Endothelial cell of umbilical vein (primary cell): ENCODE measurements around the gene ERBB4. TPM values are rescaled to one million over a fixed set of nuclear protein-coding genes. Genes with fewer than 3 reads are reported as not detected.

ENCODE experiments used
- BruUV-seq: library from RNA; stranded (reverse); fragments of 400-500 nt; replicated peaks from 2 replicates; lab custom pipeline; 2021; lab: Mats Ljungman, UMichigan
- CTCF ChIA-PET: fragments of 300-600, 350-600 bp; sonication (Branson Sonifier 250); formaldehyde crosslinking; loops from one replicate; lab custom pipeline; 2021; ENCODE audit warnings: antibody characterized with exemption, inconsistent platforms; lab: Charles Lee
- POLR2A ChIA-PET: fragments of 300-600, 350-600 bp; sonication (Branson Sonifier 250); formaldehyde crosslinking; loops from one replicate; lab custom pipeline; 2021; ENCODE audit warnings: antibody characterized with exemption, inconsistent platforms; lab: Charles Lee
- DNase-seq: peaks from one replicate; pipeline ENCODE4 v3.0.0-alpha.2; 2011; ENCODE audit warnings: low read depth, low spot score
- FAIRE-seq: peaks from 2 replicates; lab custom pipeline; 2011; peaks lifted over from hg19 to GRCh38; lab: Jason Lieb, UNC
- H2AFZ ChIP-seq: 2 replicates; pipeline ENCODE4 v1.6.0; 2012; ENCODE audit warnings: low read depth, low read length, control low read depth, inconsistent platforms
- H3K27ac ChIP-seq: 2 replicates; pipeline ENCODE4 v1.5.1; 2011; ENCODE audit warnings: low read depth, mild to moderate bottlenecking, control low read depth, low read length, moderate library complexity; ENCODE audit not compliant: insufficient read depth
- H3K27me3 ChIP-seq, 2 experiments: 2 replicates each; pipeline versions ENCODE4 v1.6.0 to v1.6.1; 2011; ENCODE audit warnings: low read length in 2 of 2, mixed read lengths in 1 of 2; ENCODE audit not compliant: control insufficient read depth in 2 of 2, insufficient read depth in 2 of 2
- H3K36me3 ChIP-seq, 2 experiments: 2 replicates in 1 of 2; 3 replicates in 1 of 2; pipeline ENCODE4 v1.5.1; 2011; ENCODE audit warnings: low read length in 2 of 2, mild to moderate bottlenecking in 1 of 2, moderate library complexity in 1 of 2; ENCODE audit not compliant: control insufficient read depth in 2 of 2, insufficient read depth in 2 of 2; ENCODE audit errors: extremely low read depth in 1 of 2
- H3K4me1 ChIP-seq: 3 replicates; pipeline ENCODE4 v1.5.1; 2011; ENCODE audit warnings: mild to moderate bottlenecking, low read length; ENCODE audit not compliant: control insufficient read depth, insufficient read depth; ENCODE audit errors: extremely low read depth
- H3K4me2 ChIP-seq: 2 replicates; pipeline ENCODE4 v1.6.1; 2011; ENCODE audit warnings: low read length, control low read depth, mixed read lengths; ENCODE audit not compliant: insufficient read depth
- H3K4me3 ChIP-seq, 3 experiments: fragments of 200-600 bp in 1 of 3; sonication (generic), shearing (Covaris generic) in 1 of 3; replicated peaks in 1 of 3; 2 replicates each; pipeline ENCODE4 v1.5.1; 2011 to 2016; ENCODE audit warnings: control low read depth in 3 of 3, low read length in 3 of 3, mild to moderate bottlenecking in 2 of 3, inconsistent platforms in 1 of 3, low read depth in 1 of 3, moderate library complexity in 1 of 3; ENCODE audit not compliant: insufficient read depth in 1 of 3
- H3K79me2 ChIP-seq: 2 replicates; pipeline ENCODE4 v1.6.0; 2012; ENCODE audit warnings: low read length, inconsistent platforms; ENCODE audit not compliant: control insufficient read depth, insufficient read depth
- H3K9ac ChIP-seq: replicated peaks from 2 replicates; pipeline ENCODE3; 2011; ENCODE audit warnings: low read length, control low read depth; ENCODE audit not compliant: insufficient read depth; ENCODE audit errors: extremely low read depth
- H3K9me1 ChIP-seq: replicated peaks from 3 replicates; pipeline ENCODE4 v1.6.0; 2011; ENCODE audit warnings: mild to moderate bottlenecking, low read length; ENCODE audit not compliant: control insufficient read depth, insufficient read depth; ENCODE audit errors: extremely low read depth
- H3K9me3 ChIP-seq: replicated peaks from 2 replicates; pipeline ENCODE4 v1.5.1; 2012; ENCODE audit warnings: low read length, inconsistent platforms; ENCODE audit not compliant: control insufficient read depth, insufficient read depth
- H4K20me1 ChIP-seq: replicated peaks from 2 replicates; pipeline ENCODE3; 2011; ENCODE audit warnings: mild to moderate bottlenecking, low read length; ENCODE audit not compliant: control insufficient read depth, insufficient read depth; ENCODE audit errors: extremely low read depth
- EZH2 ChIP-seq: IDR thresholded peaks from 2 replicates; pipeline ENCODE4 v1.6.1; 2012; ENCODE audit warnings: borderline replicate concordance, low read depth, mild to moderate bottlenecking, moderate library complexity, low read length, inconsistent platforms; ENCODE audit not compliant: severe bottlenecking
- FOS ChIP-seq: IDR thresholded peaks from 2 replicates; pipeline ENCODE4 v1.6.1; 2011; ENCODE audit warnings: mild to moderate bottlenecking, low read length, moderate library complexity, borderline replicate concordance; ENCODE audit not compliant: insufficient read depth
- GATA2 ChIP-seq: IDR thresholded peaks from 2 replicates; pipeline ENCODE4 v1.7.0; 2011; ENCODE audit warnings: low read depth, mild to moderate bottlenecking, moderate library complexity, mixed read lengths, low read length; ENCODE audit not compliant: insufficient read length, insufficient read depth
- JUN ChIP-seq: IDR thresholded peaks from 2 replicates; pipeline ENCODE4 v1.6.1; 2011; ENCODE audit warnings: borderline replicate concordance, low read depth; ENCODE audit not compliant: insufficient read length, insufficient read depth
- MAX ChIP-seq: IDR thresholded peaks from 2 replicates; pipeline ENCODE4 v1.6.1; 2011; ENCODE audit not compliant: insufficient read depth, insufficient read length
- MYC ChIP-seq: IDR thresholded peaks from one replicate; pipeline ENCODE4 v1.6.1; 2011; ENCODE audit warnings: mild to moderate bottlenecking, low read depth, low read length
- POLR2A ChIP-seq: IDR thresholded peaks from 2 replicates; pipeline ENCODE4 v1.6.1; 2012; ENCODE audit warnings: low read depth, mild to moderate bottlenecking, control low read depth, low read length
- POLR2AphosphoS5 ChIP-seq: IDR thresholded peaks from 2 replicates; pipeline ENCODE4 v1.6.1; 2012; ENCODE audit warnings: low read depth, mild to moderate bottlenecking, control low read depth, low read length, moderate library complexity; ENCODE audit not compliant: insufficient read depth
- dilution Hi-C: fragments of 300-500 bp; cut with MboI; formaldehyde crosslinking; loops from one replicate; pipeline ENCODE4 v1.15.0; 2019; ENCODE audit warnings: low sequenced_read_pairs; ENCODE audit not compliant: extremely low pct_ligation_motif_present
- intact Hi-C: fragments of 100-400 bp; cut with micrococcal nuclease; formaldehyde crosslinking; loops from one replicate; pipeline ENCODE4 v1.10.0; 2022
- polyA plus RNA-seq, 4 experiments: library from polyadenylated mRNA; depleted of rRNA in 3 of 4; stranded (reverse) in 3 of 4; unstranded in 1 of 4; fragments of >200 nt; gene quantifications; 2 replicates each; pipeline versions ENCODE4 v1.2.1 to v1.2.3, GENCODE V29; 2011 to 2012; ENCODE audit warnings: missing spikeins in 1 of 4
- total RNA-seq: library from RNA; stranded (reverse); gene quantifications from 2 replicates; pipeline ENCODE4 v1.2.3, GENCODE V29; 2021
- TF ChIP-seq, protein P1 (sequence below), 2 donors: IDR thresholded peaks; 1 replicate in 1 of 2; 2 replicates in 1 of 2; pipeline ENCODE4 v1.5.1; 2011; ENCODE audit warnings: low read length in 2 of 2, mild to moderate bottlenecking in 2 of 2, moderate library complexity in 2 of 2, control low read depth in 1 of 2, inconsistent platforms in 1 of 2, low read depth in 1 of 2; ENCODE audit not compliant: insufficient read depth in 1 of 2; ENCODE audit errors: extremely low read depth in 1 of 2

ERBB4 gene
- total and polyA plus RNA-seq, 2 donors (not counting 3 experiments of a cell fraction or from before 2014, with no cell fraction given), result 0.01 to 0.27 TPM

- H3K27me3 ChIP-seq, result no peaks in the 10 kb centered on the region
- dilution Hi-C loops, result no loop called here
- intact Hi-C loops, result no loop called here
- no peak overlapping the region for H3K9ac ChIP-seq
- TF ChIP-seq JUN, result no peak
- TF ChIP-seq FOS, result no peak
- no peaks in the 10 kb centered on the region for H3K4me1 ChIP-seq
- no peak overlapping the region for H3K4me2 ChIP-seq
- H3K9me3 ChIP-seq, result no peaks in the 10 kb centered on the region
- POLR2A ChIA-PET, result no interaction called here
- DNase-seq, result no peak
- H4K20me1 ChIP-seq, result no peaks in the 10 kb centered on the region
- H2AFZ ChIP-seq, result no peak overlapping the region
- FAIRE-seq, result no peak
- no peaks in the 10 kb centered on the region for H3K9me1 ChIP-seq
- H3K79me2 ChIP-seq, result no peaks in the 10 kb centered on the region
- H3K27ac ChIP-seq, result no peak overlapping the region
- BruUV-seq, result no TSS peak
- CTCF ChIA-PET, result interaction anchor here (0.7 to 2.4 kb wide), 4 partner anchors 14 to 344 kb away, joined by 3 to 8 read pairs (median 4); no protein-coding TSS in a partner anchor
- H3K36me3 ChIP-seq, result no peaks in the 10 kb centered on the region
- no peak overlapping the region for H3K4me3 ChIP-seq
Observed at GRCh38 chr2:212088353-212088752, 450.2 kb downstream of the ERBB4 start.

GRCh38 chr2:212083492-212083891, 455.1 kb downstream of the ERBB4 start:
- Histone ChIP-seq H3K4me3 (no peak overlapping the region), H3K79me2 (no peaks in the 10 kb centered on the region), H3K9me3 (no peaks in the 10 kb centered on the region), H3K9me1 (no peaks in the 10 kb centered on the region), H3K27me3 (no peaks in the 10 kb centered on the region), H4K20me1 (no peaks in the 10 kb centered on the region), H3K4me1 (no peaks in the 10 kb centered on the region), H3K4me2 (no peak overlapping the region), H3K36me3 (no peaks in the 10 kb centered on the region), H3K9ac (no peak overlapping the region), H2AFZ (no peak overlapping the region), H3K27ac (no peak overlapping the region)
- dilution Hi-C loops, result no loop called here
- intact Hi-C loops, result no loop called here
- BruUV-seq, result no TSS peak
- FAIRE-seq (no peak), DNase-seq (no peak)
- CTCF ChIA-PET, result interaction anchor here (0.9 kb wide), 1 partner anchor 79 kb away, joined by 3 read pairs; no protein-coding TSS in a partner anchor
- POLR2A ChIA-PET, result no interaction called here
- no peak for TF ChIP-seq MAX
- no peak for TF ChIP-seq FOS
- no peak for TF ChIP-seq MYC
- TF ChIP-seq POLR2A, result no peak
- no peak for TF ChIP-seq GATA2
- no peak for TF ChIP-seq EZH2
- TF ChIP-seq POLR2AphosphoS5, result no peak
- no peak for TF ChIP-seq JUN
- TF ChIP-seq, protein P1, sequence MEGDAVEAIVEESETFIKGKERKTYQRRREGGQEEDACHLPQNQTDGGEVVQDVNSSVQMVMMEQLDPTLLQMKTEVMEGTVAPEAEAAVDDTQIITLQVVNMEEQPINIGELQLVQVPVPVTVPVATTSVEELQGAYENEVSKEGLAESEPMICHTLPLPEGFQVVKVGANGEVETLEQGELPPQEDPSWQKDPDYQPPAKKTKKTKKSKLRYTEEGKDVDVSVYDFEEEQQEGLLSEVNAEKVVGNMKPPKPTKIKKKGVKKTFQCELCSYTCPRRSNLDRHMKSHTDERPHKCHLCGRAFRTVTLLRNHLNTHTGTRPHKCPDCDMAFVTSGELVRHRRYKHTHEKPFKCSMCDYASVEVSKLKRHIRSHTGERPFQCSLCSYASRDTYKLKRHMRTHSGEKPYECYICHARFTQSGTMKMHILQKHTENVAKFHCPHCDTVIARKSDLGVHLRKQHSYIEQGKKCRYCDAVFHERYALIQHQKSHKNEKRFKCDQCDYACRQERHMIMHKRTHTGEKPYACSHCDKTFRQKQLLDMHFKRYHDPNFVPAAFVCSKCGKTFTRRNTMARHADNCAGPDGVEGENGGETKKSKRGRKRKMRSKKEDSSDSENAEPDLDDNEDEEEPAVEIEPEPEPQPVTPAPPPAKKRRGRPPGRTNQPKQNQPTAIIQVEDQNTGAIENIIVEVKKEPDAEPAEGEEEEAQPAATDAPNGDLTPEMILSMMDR (IDR thresholded peaks at IDR 0.05; ENCODE audit: extremely low read depth in 1 of 2, insufficient read depth in 1 of 2, low read depth in 1 of 2, low read length in 2 of 2), result no peak
